Vagina (tissue), 2 donors: ENCODE data around the gene KCNH2.

ENCODE experiments used
- POLR2AphosphoS5 ChIP-seq, 2 donors: sonication (generic); formaldehyde crosslinking; IDR thresholded peaks; one replicate each; pipeline ENCODE4 v1.9.0; 2017; ENCODE audit warnings: antibody characterized with exemption in 2 of 2, mild to moderate bottlenecking in 2 of 2, low read depth in 1 of 2; ENCODE audit not compliant: insufficient read depth in 1 of 2
- TF ChIP-seq, protein P1 (sequence below), 3 experiments: fragments of 450-650 bp in 2 of 3; fragments of 200-600 bp in 1 of 3; sonication (generic) in 1 of 3; IDR thresholded peaks; one replicate each; pipeline ENCODE4 v1.5.1; 2017 to 2019; ENCODE audit warnings: antibody characterized with exemption in 3 of 3, mild to moderate bottlenecking in 2 of 3, moderate library complexity in 2 of 3

DNA sequence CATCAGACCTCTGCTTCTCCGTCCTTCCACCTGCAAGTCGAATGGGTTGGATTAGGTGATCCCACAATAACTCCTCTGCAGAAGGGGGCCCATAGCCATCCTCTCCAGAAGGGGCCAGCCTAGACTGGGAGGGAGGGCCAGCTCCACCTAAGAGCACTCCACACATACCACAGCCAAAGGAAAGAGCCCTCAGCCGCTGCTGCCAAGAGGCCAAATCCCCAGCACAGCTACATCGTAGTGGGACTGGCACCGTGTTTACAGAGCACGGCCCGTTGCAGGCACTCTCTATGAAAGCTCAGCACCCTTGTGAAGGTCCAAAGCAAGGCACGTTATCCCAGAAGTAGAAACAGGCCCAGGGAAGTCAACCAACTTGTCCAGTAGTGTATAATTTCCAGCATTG lies 5.4 kb downstream of the KCNH2 start:
- TF ChIP-seq, protein P1, sequence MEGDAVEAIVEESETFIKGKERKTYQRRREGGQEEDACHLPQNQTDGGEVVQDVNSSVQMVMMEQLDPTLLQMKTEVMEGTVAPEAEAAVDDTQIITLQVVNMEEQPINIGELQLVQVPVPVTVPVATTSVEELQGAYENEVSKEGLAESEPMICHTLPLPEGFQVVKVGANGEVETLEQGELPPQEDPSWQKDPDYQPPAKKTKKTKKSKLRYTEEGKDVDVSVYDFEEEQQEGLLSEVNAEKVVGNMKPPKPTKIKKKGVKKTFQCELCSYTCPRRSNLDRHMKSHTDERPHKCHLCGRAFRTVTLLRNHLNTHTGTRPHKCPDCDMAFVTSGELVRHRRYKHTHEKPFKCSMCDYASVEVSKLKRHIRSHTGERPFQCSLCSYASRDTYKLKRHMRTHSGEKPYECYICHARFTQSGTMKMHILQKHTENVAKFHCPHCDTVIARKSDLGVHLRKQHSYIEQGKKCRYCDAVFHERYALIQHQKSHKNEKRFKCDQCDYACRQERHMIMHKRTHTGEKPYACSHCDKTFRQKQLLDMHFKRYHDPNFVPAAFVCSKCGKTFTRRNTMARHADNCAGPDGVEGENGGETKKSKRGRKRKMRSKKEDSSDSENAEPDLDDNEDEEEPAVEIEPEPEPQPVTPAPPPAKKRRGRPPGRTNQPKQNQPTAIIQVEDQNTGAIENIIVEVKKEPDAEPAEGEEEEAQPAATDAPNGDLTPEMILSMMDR (IDR thresholded peaks at IDR 0.05) = no peak
- TF ChIP-seq POLR2AphosphoS5 (IDR thresholded peaks at IDR 0.05; ENCODE audit: insufficient read depth in 1 of 2, low read depth in 1 of 2) = no peak
